CD4-positive, alpha-beta T cell treated with Interleukin-6 for 4 hours (primary cell): Measurements from ENCODE around the gene SKIL.

Experiments
- DNase-seq: peaks from one replicate; pipeline ENCODE4 v3.0.0-alpha.2; 2020; ENCODE audit warnings: mixed read lengths

The SKIL gene

DNA sequence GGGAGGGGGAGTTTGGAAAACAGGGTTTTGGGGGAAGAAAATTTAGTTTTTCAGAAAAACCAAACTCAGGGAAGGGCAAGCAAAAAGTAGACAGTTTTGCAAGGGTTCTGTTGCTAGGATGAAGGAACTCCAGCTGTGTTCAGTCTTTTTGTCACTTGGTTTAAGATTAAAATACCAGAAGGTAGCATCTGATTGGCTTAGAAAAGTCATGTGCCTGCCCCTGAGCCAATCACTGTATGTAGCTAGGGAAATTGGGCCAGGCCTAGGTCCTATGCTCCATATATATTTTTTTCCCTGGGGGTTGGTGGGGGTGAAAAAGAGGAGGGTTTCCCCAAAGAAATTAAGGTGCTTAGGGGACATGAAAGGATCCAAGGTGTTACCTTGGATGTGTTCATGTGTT lies 85.4 kb downstream of the SKIL start:
- DNase-seq = no peak

DNA sequence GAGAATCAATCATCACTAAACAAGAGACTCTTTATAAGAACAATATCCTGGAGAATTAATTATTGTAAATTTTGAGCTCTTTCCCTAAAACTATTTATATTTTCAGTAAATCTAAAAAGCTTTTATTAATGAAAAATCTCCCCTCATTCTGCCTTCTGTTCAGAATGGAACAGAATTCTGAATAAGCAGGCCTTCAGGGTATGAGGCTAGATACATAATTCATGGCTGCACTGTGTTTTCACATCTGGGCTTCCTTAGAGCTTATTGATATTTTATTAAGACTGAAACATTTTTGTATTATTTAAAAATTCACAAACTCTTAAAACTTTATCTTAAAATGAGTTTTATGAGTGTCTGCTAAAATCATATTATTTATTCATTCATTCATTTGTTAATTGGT lies 85.9 kb downstream of the SKIL start:
- no peak for DNase-seq
